Erythroblast (primary cell): ENCODE results near the gene MSANTD1.

Experiments
- GATA1 ChIP-seq: IDR thresholded peaks from 2 replicates; pipeline ENCODE4 v1.6.1; 2011; ENCODE audit warnings: low read depth, mild to moderate bottlenecking, control low read depth, low read length, moderate library complexity
- POLR2A ChIP-seq: IDR thresholded peaks from 2 replicates; pipeline ENCODE4 v1.6.1; 2011; ENCODE audit warnings: mild to moderate bottlenecking, low read length

- no peak for TF ChIP-seq POLR2A
- no peak for TF ChIP-seq GATA1
Measured at GRCh38 chr4:3205995-3206394, 43.0 kb upstream of the MSANTD1 start.
